ENCODE measurements around the gene DNER.
"Not testable (repeated sequence)": the region's sequence is repeated elsewhere in the genome, so short reads cannot be mapped to it uniquely, and the experiment has no call there.

GRCh38 chr2:229742691-229743090, 28.3 kb upstream of the DNER start:
- TF ChIP-seq, protein P1, sequence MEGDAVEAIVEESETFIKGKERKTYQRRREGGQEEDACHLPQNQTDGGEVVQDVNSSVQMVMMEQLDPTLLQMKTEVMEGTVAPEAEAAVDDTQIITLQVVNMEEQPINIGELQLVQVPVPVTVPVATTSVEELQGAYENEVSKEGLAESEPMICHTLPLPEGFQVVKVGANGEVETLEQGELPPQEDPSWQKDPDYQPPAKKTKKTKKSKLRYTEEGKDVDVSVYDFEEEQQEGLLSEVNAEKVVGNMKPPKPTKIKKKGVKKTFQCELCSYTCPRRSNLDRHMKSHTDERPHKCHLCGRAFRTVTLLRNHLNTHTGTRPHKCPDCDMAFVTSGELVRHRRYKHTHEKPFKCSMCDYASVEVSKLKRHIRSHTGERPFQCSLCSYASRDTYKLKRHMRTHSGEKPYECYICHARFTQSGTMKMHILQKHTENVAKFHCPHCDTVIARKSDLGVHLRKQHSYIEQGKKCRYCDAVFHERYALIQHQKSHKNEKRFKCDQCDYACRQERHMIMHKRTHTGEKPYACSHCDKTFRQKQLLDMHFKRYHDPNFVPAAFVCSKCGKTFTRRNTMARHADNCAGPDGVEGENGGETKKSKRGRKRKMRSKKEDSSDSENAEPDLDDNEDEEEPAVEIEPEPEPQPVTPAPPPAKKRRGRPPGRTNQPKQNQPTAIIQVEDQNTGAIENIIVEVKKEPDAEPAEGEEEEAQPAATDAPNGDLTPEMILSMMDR (IDR thresholded peaks at IDR 0.05), result not testable (repeated sequence)
- TF ChIP-seq POLR2A (IDR thresholded peaks at IDR 0.05), result not testable (repeated sequence)
